SK-N-SH treated with all-trans-retinoic acid at 6 μM for 48 hours (cell line): ENCODE results near the gene DAB1.
A peak's percentile ranks its signal among the peaks of the same experiment; 100 is the strongest.

Experiments used
- ATAC-seq: fragments of 200-7000 bp; cut with Tn5 transposase; 3 replicates; pipeline ENCODE4 v1.9.1; 2020; ENCODE audit warnings: mild to moderate bottlenecking, moderate library complexity
- ARNTL ChIP-seq: fragments of 450-650 bp; formaldehyde crosslinking; IDR thresholded peaks from 2 replicates; pipeline ENCODE4 v1.5.0; 2020; ENCODE audit warnings: low read depth, mild to moderate bottlenecking, moderate library complexity, borderline replicate concordance
- BACH2 ChIP-seq: fragments of 250-450 bp; sonication (Bioruptor Pico); IDR thresholded peaks from 2 replicates; pipeline ENCODE4 v1.9.0; 2021; ENCODE audit warnings: mild to moderate bottlenecking, borderline replicate concordance
- CSDC2 ChIP-seq: fragments of 250-450 bp; sonication (Bioruptor Pico); IDR thresholded peaks from 2 replicates; pipeline ENCODE4 v1.5.0; 2020; ENCODE audit warnings: mild to moderate bottlenecking, moderate library complexity
- GLIS3 ChIP-seq: fragments of 250-450 bp; sonication (Bioruptor Pico); IDR thresholded peaks from 2 replicates; pipeline ENCODE4 v1.5.0; 2020; ENCODE audit warnings: mild to moderate bottlenecking, moderate library complexity
- ISL1 ChIP-seq: fragments of 250-450 bp; sonication (Bioruptor Pico); IDR thresholded peaks from 2 replicates; pipeline ENCODE4 v2.1.2; 2022; ENCODE audit warnings: mild to moderate bottlenecking, moderate library complexity
- RARB ChIP-seq: fragments of 250-450 bp; sonication (Bioruptor Pico); IDR thresholded peaks from 2 replicates; pipeline ENCODE4 v1.8.0; 2021; ENCODE audit warnings: mild to moderate bottlenecking, moderate library complexity
- TCF4 ChIP-seq: fragments of 250-450 bp; sonication (Bioruptor Pico); IDR thresholded peaks from 2 replicates; pipeline ENCODE4 v1.8.0; 2021; ENCODE audit warnings: mild to moderate bottlenecking, moderate library complexity, borderline replicate concordance
- ZC3H10 ChIP-seq: fragments of 250-450 bp; sonication (Bioruptor Pico); IDR thresholded peaks from 2 replicates; pipeline ENCODE4 v1.5.1; 2021; ENCODE audit warnings: mild to moderate bottlenecking, moderate library complexity
- ZFP30 ChIP-seq: fragments of 450-650 bp; formaldehyde crosslinking; IDR thresholded peaks from 2 replicates; pipeline ENCODE4 v1.5.0; 2022; ENCODE audit warnings: mild to moderate bottlenecking, moderate library complexity
- ZNF565 ChIP-seq: fragments of 450-650 bp; formaldehyde crosslinking; conservative IDR thresholded peaks from 2 replicates; pipeline ENCODE4 v1.5.0; 2020; ENCODE audit warnings: low read depth, mild to moderate bottlenecking, moderate library complexity
- ZNF70 ChIP-seq: fragments of 450-650 bp; formaldehyde crosslinking; IDR thresholded peaks from 2 replicates; pipeline ENCODE4 v1.5.0; 2020; ENCODE audit warnings: mild to moderate bottlenecking, moderate library complexity
- TF ChIP-seq, protein P1 (sequence below): fragments of 250-450 bp; sonication (Bioruptor Pico); IDR thresholded peaks from 2 replicates; pipeline ENCODE4 v1.8.0; 2020; ENCODE audit warnings: mild to moderate bottlenecking, moderate library complexity, borderline replicate concordance
- TF ChIP-seq, protein P2 (sequence below): fragments of 250-450 bp; sonication (Bioruptor Pico); IDR thresholded peaks from 2 replicates; pipeline ENCODE4 v1.5.0; 2020; ENCODE audit warnings: mild to moderate bottlenecking, moderate library complexity
- TF ChIP-seq, protein P3 (sequence below): fragments of 250-450 bp; sonication (Bioruptor Pico); IDR thresholded peaks from 2 replicates; pipeline ENCODE4 v1.5.1; 2020; ENCODE audit warnings: low read depth, mild to moderate bottlenecking, moderate library complexity
- TF ChIP-seq, protein P4 (sequence below): fragments of 250-450 bp; sonication (Bioruptor Pico); IDR thresholded peaks from 2 replicates; pipeline ENCODE4 v1.5.1; 2021; ENCODE audit warnings: mild to moderate bottlenecking, moderate library complexity
- TF ChIP-seq, protein P5 (sequence below): fragments of 250-450 bp; sonication (Bioruptor Pico); IDR thresholded peaks from 2 replicates; pipeline ENCODE4 v1.8.0; 2021; ENCODE audit warnings: low read depth, mild to moderate bottlenecking, moderate library complexity, borderline replicate concordance

DAB1 gene

DNA sequence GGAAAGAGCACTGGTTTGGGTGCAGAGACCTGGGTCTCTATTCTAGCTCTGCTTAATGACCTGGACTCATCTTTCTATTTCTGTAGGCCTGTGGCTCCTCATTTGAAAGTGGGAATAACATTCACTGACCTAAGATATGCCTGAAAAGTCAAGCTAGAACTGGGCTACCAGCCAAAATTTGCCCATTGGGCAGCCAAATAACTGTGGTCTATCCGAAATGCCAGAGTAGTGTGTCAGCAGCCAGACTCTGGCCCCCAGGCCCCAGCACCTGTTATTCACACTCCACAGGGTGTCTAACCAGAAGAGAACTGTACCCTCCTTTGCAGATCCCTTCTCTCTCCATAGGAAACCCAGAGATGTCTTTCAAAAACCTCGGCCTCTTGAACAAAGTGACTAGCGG lies 12.6 kb downstream of the DAB1 start:
- ATAC-seq = peak; percentile 93
- TF ChIP-seq ZNF565 (CRISPR knock-in tag) = no peak
- TF ChIP-seq, protein P1, sequence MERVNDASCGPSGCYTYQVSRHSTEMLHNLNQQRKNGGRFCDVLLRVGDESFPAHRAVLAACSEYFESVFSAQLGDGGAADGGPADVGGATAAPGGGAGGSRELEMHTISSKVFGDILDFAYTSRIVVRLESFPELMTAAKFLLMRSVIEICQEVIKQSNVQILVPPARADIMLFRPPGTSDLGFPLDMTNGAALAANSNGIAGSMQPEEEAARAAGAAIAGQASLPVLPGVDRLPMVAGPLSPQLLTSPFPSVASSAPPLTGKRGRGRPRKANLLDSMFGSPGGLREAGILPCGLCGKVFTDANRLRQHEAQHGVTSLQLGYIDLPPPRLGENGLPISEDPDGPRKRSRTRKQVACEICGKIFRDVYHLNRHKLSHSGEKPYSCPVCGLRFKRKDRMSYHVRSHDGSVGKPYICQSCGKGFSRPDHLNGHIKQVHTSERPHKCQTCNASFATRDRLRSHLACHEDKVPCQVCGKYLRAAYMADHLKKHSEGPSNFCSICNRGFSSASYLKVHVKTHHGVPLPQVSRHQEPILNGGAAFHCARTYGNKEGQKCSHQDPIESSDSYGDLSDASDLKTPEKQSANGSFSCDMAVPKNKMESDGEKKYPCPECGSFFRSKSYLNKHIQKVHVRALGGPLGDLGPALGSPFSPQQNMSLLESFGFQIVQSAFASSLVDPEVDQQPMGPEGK (CRISPR knock-in tag) = peak; percentile 94; the same call in 1 of the 2 replicates
- TF ChIP-seq, all 23 proteins: peak for 1

DNA sequence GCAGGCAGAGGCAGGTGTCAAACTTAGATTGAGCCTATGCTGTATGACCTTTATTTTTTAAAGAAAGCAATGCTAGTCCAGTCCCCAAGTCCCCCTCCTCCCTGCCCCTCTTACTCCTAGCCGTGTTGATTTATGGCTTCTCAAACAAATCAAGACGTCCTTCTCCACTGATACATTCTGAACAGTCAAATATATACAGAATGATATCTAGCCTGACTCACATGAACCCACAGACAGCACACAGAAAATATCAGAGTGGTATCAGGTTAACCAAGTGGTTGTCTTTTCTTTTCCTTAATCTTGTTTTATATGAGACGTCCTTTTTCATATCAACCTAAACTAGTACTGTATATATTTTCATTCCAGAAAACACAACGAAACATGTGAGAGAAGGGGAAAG lies 13.4 kb downstream of the DAB1 start:
- TF ChIP-seq ZFP30 (CRISPR knock-in tag) (no peak), BACH2 (CRISPR knock-in tag) (no peak), ZC3H10 (CRISPR knock-in tag) (no peak), RARB (CRISPR knock-in tag) (no peak), ZNF565 (CRISPR knock-in tag) (no peak), ARNTL (CRISPR knock-in tag) (no peak), TCF4 (CRISPR knock-in tag) (no peak), ZNF70 (CRISPR knock-in tag) (no peak), ISL1 (CRISPR knock-in tag) (no peak)
- TF ChIP-seq, protein P2, sequence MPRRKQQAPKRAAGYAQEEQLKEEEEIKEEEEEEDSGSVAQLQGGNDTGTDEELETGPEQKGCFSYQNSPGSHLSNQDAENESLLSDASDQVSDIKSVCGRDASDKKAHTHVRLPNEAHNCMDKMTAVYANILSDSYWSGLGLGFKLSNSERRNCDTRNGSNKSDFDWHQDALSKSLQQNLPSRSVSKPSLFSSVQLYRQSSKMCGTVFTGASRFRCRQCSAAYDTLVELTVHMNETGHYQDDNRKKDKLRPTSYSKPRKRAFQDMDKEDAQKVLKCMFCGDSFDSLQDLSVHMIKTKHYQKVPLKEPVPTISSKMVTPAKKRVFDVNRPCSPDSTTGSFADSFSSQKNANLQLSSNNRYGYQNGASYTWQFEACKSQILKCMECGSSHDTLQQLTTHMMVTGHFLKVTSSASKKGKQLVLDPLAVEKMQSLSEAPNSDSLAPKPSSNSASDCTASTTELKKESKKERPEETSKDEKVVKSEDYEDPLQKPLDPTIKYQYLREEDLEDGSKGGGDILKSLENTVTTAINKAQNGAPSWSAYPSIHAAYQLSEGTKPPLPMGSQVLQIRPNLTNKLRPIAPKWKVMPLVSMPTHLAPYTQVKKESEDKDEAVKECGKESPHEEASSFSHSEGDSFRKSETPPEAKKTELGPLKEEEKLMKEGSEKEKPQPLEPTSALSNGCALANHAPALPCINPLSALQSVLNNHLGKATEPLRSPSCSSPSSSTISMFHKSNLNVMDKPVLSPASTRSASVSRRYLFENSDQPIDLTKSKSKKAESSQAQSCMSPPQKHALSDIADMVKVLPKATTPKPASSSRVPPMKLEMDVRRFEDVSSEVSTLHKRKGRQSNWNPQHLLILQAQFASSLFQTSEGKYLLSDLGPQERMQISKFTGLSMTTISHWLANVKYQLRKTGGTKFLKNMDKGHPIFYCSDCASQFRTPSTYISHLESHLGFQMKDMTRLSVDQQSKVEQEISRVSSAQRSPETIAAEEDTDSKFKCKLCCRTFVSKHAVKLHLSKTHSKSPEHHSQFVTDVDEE (CRISPR knock-in tag) = no peak
- TF ChIP-seq, protein P3, sequence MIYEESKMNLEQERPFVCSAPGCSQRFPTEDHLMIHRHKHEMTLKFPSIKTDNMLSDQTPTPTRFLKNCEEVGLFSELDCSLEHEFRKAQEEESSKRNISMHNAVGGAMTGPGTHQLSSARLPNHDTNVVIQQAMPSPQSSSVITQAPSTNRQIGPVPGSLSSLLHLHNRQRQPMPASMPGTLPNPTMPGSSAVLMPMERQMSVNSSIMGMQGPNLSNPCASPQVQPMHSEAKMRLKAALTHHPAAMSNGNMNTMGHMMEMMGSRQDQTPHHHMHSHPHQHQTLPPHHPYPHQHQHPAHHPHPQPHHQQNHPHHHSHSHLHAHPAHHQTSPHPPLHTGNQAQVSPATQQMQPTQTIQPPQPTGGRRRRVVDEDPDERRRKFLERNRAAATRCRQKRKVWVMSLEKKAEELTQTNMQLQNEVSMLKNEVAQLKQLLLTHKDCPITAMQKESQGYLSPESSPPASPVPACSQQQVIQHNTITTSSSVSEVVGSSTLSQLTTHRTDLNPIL (CRISPR knock-in tag) = no peak
- TF ChIP-seq, protein P4, sequence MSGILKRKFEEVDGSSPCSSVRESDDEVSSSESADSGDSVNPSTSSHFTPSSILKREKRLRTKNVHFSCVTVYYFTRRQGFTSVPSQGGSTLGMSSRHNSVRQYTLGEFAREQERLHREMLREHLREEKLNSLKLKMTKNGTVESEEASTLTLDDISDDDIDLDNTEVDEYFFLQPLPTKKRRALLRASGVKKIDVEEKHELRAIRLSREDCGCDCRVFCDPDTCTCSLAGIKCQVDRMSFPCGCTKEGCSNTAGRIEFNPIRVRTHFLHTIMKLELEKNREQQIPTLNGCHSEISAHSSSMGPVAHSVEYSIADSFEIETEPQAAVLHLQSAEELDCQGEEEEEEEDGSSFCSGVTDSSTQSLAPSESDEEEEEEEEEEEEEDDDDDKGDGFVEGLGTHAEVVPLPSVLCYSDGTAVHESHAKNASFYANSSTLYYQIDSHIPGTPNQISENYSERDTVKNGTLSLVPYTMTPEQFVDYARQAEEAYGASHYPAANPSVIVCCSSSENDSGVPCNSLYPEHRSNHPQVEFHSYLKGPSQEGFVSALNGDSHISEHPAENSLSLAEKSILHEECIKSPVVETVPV (CRISPR knock-in tag) = no peak
- peak; percentile 56 for ATAC-seq

- TF ChIP-seq CSDC2 (CRISPR knock-in tag) (no peak), RARB (CRISPR knock-in tag) (no peak), GLIS3 (CRISPR knock-in tag) (no peak), BACH2 (CRISPR knock-in tag) (no peak), ZC3H10 (CRISPR knock-in tag) (no peak)
- TF ChIP-seq, protein P1 (CRISPR knock-in tag) = no peak
- TF ChIP-seq, protein P3 (CRISPR knock-in tag) = no peak
- TF ChIP-seq, protein P5, sequence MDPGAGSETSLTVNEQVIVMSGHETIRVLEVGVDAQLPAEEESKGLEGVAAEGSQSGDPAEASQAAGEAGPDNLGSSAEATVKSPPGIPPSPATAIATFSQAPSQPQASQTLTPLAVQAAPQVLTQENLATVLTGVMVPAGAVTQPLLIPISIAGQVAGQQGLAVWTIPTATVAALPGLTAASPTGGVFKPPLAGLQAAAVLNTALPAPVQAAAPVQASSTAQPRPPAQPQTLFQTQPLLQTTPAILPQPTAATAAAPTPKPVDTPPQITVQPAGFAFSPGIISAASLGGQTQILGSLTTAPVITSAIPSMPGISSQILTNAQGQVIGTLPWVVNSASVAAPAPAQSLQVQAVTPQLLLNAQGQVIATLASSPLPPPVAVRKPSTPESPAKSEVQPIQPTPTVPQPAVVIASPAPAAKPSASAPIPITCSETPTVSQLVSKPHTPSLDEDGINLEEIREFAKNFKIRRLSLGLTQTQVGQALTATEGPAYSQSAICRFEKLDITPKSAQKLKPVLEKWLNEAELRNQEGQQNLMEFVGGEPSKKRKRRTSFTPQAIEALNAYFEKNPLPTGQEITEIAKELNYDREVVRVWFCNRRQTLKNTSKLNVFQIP (CRISPR knock-in tag) = no peak
Observed at GRCh38 chr1:57407928-57408327, 15.9 kb downstream of the DAB1 start.

More at GRCh38 chr1:57407928-57408327, 15.9 kb downstream of the DAB1 start:
- ATAC-seq = no peak
